Stomach (tissue), 4 donors: ENCODE measurements around the gene RNASE7.

Experiments used
- CTCF ChIP-seq, 7 experiments: fragments of 450-650 bp in 4 of 7; fragments of 200-600 bp in 3 of 7; sonication (generic) in 3 of 7; IDR thresholded peaks; one replicate each; pipeline ENCODE4 v1.5.1; 2016 to 2019; ENCODE audit warnings: antibody characterized with exemption in 7 of 7, control low read depth in 2 of 7, mild to moderate bottlenecking in 1 of 7
- EP300 ChIP-seq: sonication (generic); formaldehyde crosslinking; IDR thresholded peaks from one replicate; pipeline ENCODE4 v1.6.1; 2017; ENCODE audit warnings: antibody characterized with exemption
- POLR2A ChIP-seq, 4 donors: fragments of 450-650 bp; IDR thresholded peaks; one replicate each; pipeline ENCODE4 v1.6.1; 2016; ENCODE audit warnings: antibody characterized with exemption in 4 of 4, control low read depth in 2 of 4, mild to moderate bottlenecking in 1 of 4, moderate library complexity in 1 of 4

GRCh38 chr14:21078287-21078686, 36.1 kb downstream of the RNASE7 start:
- no peak for TF ChIP-seq CTCF (IDR thresholded peaks at IDR 0.05)
- no peak for TF ChIP-seq POLR2A (IDR thresholded peaks at IDR 0.05)
- TF ChIP-seq EP300 = no peak
